Sigmoid colon (tissue), 7 donors: Measurements from ENCODE around the gene MOCOS. TPM values are rescaled to one million over a fixed set of nuclear protein-coding genes. Genes with fewer than 3 reads are reported as not detected.

Experiments
- DNase-seq: peaks from one replicate; pipeline ENCODE4 v3.0.0-alpha.2; 2019
- H3K27ac ChIP-seq, 4 donors: fragments of 200-600 bp; sonication (generic); one replicate each; pipeline ENCODE4 v1.5.1; 2016 to 2019; ENCODE audit warnings: mild to moderate bottlenecking in 1 of 4
- H3K27me3 ChIP-seq, 3 donors: fragments of 200-600 bp; sonication (generic); one replicate each; pipeline ENCODE4 v1.5.1; 2019; ENCODE audit warnings: mild to moderate bottlenecking in 1 of 3
- H3K36me3 ChIP-seq, 4 donors: fragments of 200-600 bp; sonication (generic); one replicate each; pipeline ENCODE4 v1.5.1; 2016 to 2019
- H3K4me1 ChIP-seq, 4 donors: fragments of 200-600 bp; sonication (generic); one replicate each; pipeline ENCODE4 v1.5.1; 2017 to 2019
- H3K4me3 ChIP-seq, 4 donors: fragments of 200-600 bp; sonication (generic); one replicate each; pipeline ENCODE4 v1.5.1; 2017 to 2019; ENCODE audit warnings: mild to moderate bottlenecking in 2 of 4, moderate library complexity in 1 of 4
- H3K9me3 ChIP-seq, 4 donors: fragments of 200-600 bp in 3 of 4; sonication (generic) in 3 of 4; one replicate each; pipeline versions ENCODE4 v1.5.1 to v1.6.1; 2013 to 2019
- EP300 ChIP-seq, 4 donors: sonication (generic); formaldehyde crosslinking; IDR thresholded peaks; one replicate each; pipeline ENCODE4 v1.6.1; 2017; ENCODE audit warnings: antibody characterized with exemption in 4 of 4
- POLR2A ChIP-seq, 2 donors: fragments of 450-650 bp; IDR thresholded peaks; one replicate each; pipeline ENCODE4 v1.6.1; 2016; ENCODE audit warnings: antibody characterized with exemption in 2 of 2, mild to moderate bottlenecking in 2 of 2, moderate library complexity in 2 of 2
- POLR2AphosphoS5 ChIP-seq, 4 donors: sonication (generic); formaldehyde crosslinking; IDR thresholded peaks; one replicate each; pipeline ENCODE4 v1.6.1; 2017; ENCODE audit warnings: antibody characterized with exemption in 4 of 4
- whole genome bisulfite sequencing, 2 donors: extraction: QIAGEN DNeasy Blood & Tissue Kit; methylation state at CpG; one replicate each; pipeline ENCODE4 v1.1.7; 2013; 5-methylcytosine and 5-hydroxymethylcytosine counted together
- intact Hi-C: fragments of 100-400 bp; cut with DNase I; formaldehyde crosslinking; loops from one replicate; pipeline ENCODE4 v1.15.1; 2023
- polyA plus RNA-seq, 3 donors: library from polyadenylated mRNA; stranded (reverse); fragments of 200-250 nt; gene quantifications; one replicate each; pipeline ENCODE4 v1.2.3, GENCODE V29; 2013
- total RNA-seq, 4 donors: library from RNA; depleted of rRNA; stranded (reverse); fragments of >200 nt; gene quantifications; one replicate each; pipeline ENCODE4 v1.1.0, GENCODE V29; 2016
- TF ChIP-seq, protein P1 (sequence below), 4 experiments: fragments of 450-650 bp in 3 of 4; fragments of 200-600 bp in 1 of 4; IDR thresholded peaks; one replicate each; pipeline ENCODE4 v1.5.1; 2016 to 2019; ENCODE audit warnings: antibody characterized with exemption in 4 of 4, mild to moderate bottlenecking in 3 of 4, moderate library complexity in 2 of 4
- donor health status: healthy with polysubstance abuse.
- donor health status: Bipolar disorder and iron deficiency.
- donor health status: healthy.

The MOCOS gene
- total and polyA plus RNA-seq, 7 donors = 0.49 to 3.6 (median 1.8) TPM

DNA sequence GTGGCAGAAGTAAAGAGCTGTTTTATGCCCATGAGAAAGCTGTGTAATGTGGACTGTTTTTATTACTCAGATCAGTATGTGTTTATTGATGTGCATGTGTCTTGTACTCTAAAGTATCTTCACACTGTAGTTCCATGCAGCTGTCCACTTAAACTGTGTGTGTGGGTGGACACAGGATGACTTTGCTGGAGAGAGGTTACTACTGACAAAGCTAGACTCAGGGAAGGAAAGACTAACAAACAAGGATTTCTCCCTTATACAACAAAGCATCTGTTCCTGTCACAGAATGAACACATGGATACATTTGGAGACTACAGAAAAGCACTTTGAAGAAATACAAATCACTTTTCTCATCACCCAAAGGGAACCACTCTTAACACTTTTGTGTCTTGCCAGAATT is 120.2 kb downstream of the MOCOS start:
- TF ChIP-seq, protein P1, sequence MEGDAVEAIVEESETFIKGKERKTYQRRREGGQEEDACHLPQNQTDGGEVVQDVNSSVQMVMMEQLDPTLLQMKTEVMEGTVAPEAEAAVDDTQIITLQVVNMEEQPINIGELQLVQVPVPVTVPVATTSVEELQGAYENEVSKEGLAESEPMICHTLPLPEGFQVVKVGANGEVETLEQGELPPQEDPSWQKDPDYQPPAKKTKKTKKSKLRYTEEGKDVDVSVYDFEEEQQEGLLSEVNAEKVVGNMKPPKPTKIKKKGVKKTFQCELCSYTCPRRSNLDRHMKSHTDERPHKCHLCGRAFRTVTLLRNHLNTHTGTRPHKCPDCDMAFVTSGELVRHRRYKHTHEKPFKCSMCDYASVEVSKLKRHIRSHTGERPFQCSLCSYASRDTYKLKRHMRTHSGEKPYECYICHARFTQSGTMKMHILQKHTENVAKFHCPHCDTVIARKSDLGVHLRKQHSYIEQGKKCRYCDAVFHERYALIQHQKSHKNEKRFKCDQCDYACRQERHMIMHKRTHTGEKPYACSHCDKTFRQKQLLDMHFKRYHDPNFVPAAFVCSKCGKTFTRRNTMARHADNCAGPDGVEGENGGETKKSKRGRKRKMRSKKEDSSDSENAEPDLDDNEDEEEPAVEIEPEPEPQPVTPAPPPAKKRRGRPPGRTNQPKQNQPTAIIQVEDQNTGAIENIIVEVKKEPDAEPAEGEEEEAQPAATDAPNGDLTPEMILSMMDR (IDR thresholded peaks at IDR 0.05) = no peak
- no peak for TF ChIP-seq EP300 (IDR thresholded peaks at IDR 0.05)
- intact Hi-C loops = no loop called here
- no peaks in the 10 kb centered on the region for H3K36me3 ChIP-seq
- H3K4me1 ChIP-seq = no peaks in the 10 kb centered on the region
- no peak overlapping the region for H3K27ac ChIP-seq
- no peak overlapping the region for H3K4me3 ChIP-seq
- no peaks in the 10 kb centered on the region for H3K27me3 ChIP-seq
- H3K9me3 ChIP-seq = no peaks in the 10 kb centered on the region
- no peak for DNase-seq

GRCh38 chr18:36308711-36309435 is 121.6 kb downstream of the MOCOS start:
- 73 to 88% methylated on average over 7 of the region's 7 CpGs for WGBS, 2 donors
- no peaks in the 10 kb centered on the region for H3K4me1 ChIP-seq
- no peak for DNase-seq
- H3K36me3 ChIP-seq = no peaks in the 10 kb centered on the region
- H3K4me3 ChIP-seq = no peak overlapping the region
- H3K27ac ChIP-seq = no peak overlapping the region
- no peaks in the 10 kb centered on the region for H3K27me3 ChIP-seq
- intact Hi-C loops = no loop called here
- H3K9me3 ChIP-seq = no peaks in the 10 kb centered on the region
- TF ChIP-seq EP300 (IDR thresholded peaks at IDR 0.05) = no peak
- TF ChIP-seq, protein P1 (IDR thresholded peaks at IDR 0.05) = no peak
- no peak for TF ChIP-seq POLR2A (IDR thresholded peaks at IDR 0.05)
- TF ChIP-seq POLR2AphosphoS5 (IDR thresholded peaks at IDR 0.05) = no peak

GRCh38 chr18:36309436-36310391 is 122.4 kb downstream of the MOCOS start:
- no peak for DNase-seq

DNA sequence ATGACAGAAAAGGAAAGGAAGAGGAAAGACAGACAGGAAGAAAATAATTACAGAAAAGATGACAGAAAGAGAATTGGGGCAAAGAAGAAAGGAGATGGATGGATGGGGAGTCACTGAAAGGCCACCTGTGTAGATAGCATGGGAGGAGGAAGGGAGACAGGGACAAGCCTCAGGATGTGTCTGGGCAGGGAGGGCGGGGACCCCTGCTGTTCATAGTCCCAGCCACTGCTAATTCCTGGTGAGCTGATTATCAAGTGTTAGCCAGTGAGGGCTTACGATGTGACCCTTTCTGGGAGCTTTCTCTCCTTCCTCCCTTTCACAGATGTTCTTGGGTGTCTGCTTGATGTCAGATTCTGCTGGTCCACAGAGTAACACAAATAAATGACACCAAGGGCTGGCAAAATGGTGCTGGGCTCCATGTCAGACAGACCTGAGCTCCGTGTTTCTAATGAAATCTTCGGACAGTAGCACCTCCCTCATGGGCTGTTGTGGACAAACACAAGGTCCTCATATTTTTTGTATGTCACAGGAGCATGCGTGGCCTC is 123.8 kb downstream of the MOCOS start:
- intact Hi-C loops = no loop called here
- TF ChIP-seq POLR2AphosphoS5 (IDR thresholded peaks at IDR 0.05) (no peak), EP300 (IDR thresholded peaks at IDR 0.05) (no peak), POLR2A (IDR thresholded peaks at IDR 0.05) (no peak)
- TF ChIP-seq, protein P1 (IDR thresholded peaks at IDR 0.05) = no peak
- no peaks in the 10 kb centered on the region for H3K36me3 ChIP-seq
- H3K27me3 ChIP-seq = no peaks in the 10 kb centered on the region
- no peak for DNase-seq
- H3K4me3 ChIP-seq = no peak overlapping the region
- H3K4me1 ChIP-seq = no peaks in the 10 kb centered on the region
- 82 to 94% methylated on average over 5 of the region's 5 CpGs for WGBS, 2 donors
- H3K9me3 ChIP-seq = no peaks in the 10 kb centered on the region
- no peak overlapping the region for H3K27ac ChIP-seq

More at GRCh38 chr18:36309436-36310391, 122.4 kb downstream of the MOCOS start:
- Histone ChIP-seq H3K36me3 (no peaks in the 10 kb centered on the region), H3K27me3 (no peaks in the 10 kb centered on the region), H3K4me3 (no peak overlapping the region), H3K27ac (no peak overlapping the region), H3K9me3 (no peaks in the 10 kb centered on the region), H3K4me1 (no peaks in the 10 kb centered on the region)
- TF ChIP-seq, protein P1 (IDR thresholded peaks at IDR 0.05) = no peak
- TF ChIP-seq EP300 (IDR thresholded peaks at IDR 0.05) (no peak), POLR2AphosphoS5 (IDR thresholded peaks at IDR 0.05) (no peak), POLR2A (IDR thresholded peaks at IDR 0.05) (no peak)
- intact Hi-C loops = no loop called here
- WGBS, 2 donors = 74 to 83% methylated on average over 11 of the region's 11 CpGs
